AG04450 (cell line): ENCODE data around the gene PTGER3. TPM values are rescaled to one million over a fixed set of nuclear protein-coding genes. Genes with fewer than 3 reads are reported as not detected.

ENCODE experiments used
- CTCF ChIA-PET: fragments of 300-600, 350-600 bp; formaldehyde crosslinking; extraction: SDS; loops from one replicate; lab custom pipeline; 2022; ENCODE audit warnings: antibody characterized with exemption, inconsistent platforms; lab: Charles Lee
- POLR2A ChIA-PET: fragments of 350-600 bp; formaldehyde crosslinking; extraction: SDS; loops from one replicate; lab custom pipeline; 2021; ENCODE audit warnings: antibody characterized with exemption, inconsistent platforms; lab: Yijun Ruan, JAX
- DNase-seq: peaks from one replicate; pipeline ENCODE4 v3.0.0-alpha.2; 2011; ENCODE audit warnings: low read depth, low spot score
- H3K27ac ChIP-seq: one replicate; pipeline ENCODE4 v1.5.1; 2012; ENCODE audit warnings: low read depth, low read length, control low read depth
- H3K27me3 ChIP-seq: one replicate; pipeline ENCODE4 v1.6.0; 2012; ENCODE audit warnings: low read length; ENCODE audit not compliant: control insufficient read depth, insufficient read depth
- H3K4me3 ChIP-seq: 2 replicates; pipeline ENCODE4 v1.5.1; 2011; ENCODE audit warnings: mild to moderate bottlenecking, low read depth, low read length, control low read depth
- H3K9me3 ChIP-seq: 2 replicates; pipeline ENCODE4 v1.5.1; 2012; ENCODE audit warnings: low read length; ENCODE audit not compliant: control insufficient read depth, insufficient read depth
- polyA plus RNA-seq: library from polyadenylated mRNA; depleted of rRNA; stranded (reverse); fragments of >200 nt; gene quantifications from 2 replicates; pipeline ENCODE4 v1.2.3, GENCODE V29; 2011
- TF ChIP-seq, protein P1 (sequence below): IDR thresholded peaks from 2 replicates; pipeline ENCODE4 v1.5.1; 2011; ENCODE audit warnings: low read depth, low read length, control low read depth, inconsistent platforms

Gene PTGER3
- polyA plus RNA-seq, 1 experiment, result not detected

DNA sequence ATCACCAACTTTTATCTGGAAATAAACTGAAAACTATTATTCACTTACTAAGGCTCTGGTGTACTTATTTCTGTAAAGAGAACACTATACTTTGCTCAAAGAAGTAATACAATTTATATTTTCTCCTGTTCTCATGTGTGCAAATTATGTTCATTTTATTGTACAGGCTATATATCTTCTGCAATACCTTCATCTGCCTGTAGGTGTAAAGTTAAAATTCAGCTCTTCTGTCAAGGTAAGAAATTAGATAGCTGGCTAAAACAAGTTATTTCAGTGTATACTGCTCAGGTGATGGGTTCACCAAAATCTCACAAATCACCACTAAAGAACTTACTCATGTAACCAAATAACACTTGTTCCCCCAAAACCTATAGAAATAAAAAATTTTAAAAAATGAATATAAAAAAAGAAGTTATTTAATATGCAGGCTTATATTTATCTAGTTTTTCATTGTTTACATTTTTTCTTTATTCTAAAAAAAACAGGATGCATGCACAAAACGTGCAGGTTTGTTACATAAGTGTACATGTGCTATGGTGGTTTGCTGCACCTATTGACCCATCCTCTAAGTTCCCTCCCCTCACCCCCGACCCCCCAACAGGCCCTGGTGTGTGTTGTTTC is 81.5 kb downstream of the PTGER3 start:
- Histone ChIP-seq H3K4me3 (no peak overlapping the region), H3K27ac (no peak overlapping the region), H3K27me3 (no peaks in the 10 kb centered on the region), H3K9me3 (no peaks in the 10 kb centered on the region; the same call in 1 of the 2 replicates)
- ChIA-PET CTCF (interaction anchor here (0.5 to 0.7 kb wide), 4 partner anchors 207 to 1444 kb away, joined by 3 to 5 read pairs (median 4); no protein-coding TSS in a partner anchor), POLR2A (no interaction called here)
- DNase-seq, result no peak
- TF ChIP-seq, protein P1, sequence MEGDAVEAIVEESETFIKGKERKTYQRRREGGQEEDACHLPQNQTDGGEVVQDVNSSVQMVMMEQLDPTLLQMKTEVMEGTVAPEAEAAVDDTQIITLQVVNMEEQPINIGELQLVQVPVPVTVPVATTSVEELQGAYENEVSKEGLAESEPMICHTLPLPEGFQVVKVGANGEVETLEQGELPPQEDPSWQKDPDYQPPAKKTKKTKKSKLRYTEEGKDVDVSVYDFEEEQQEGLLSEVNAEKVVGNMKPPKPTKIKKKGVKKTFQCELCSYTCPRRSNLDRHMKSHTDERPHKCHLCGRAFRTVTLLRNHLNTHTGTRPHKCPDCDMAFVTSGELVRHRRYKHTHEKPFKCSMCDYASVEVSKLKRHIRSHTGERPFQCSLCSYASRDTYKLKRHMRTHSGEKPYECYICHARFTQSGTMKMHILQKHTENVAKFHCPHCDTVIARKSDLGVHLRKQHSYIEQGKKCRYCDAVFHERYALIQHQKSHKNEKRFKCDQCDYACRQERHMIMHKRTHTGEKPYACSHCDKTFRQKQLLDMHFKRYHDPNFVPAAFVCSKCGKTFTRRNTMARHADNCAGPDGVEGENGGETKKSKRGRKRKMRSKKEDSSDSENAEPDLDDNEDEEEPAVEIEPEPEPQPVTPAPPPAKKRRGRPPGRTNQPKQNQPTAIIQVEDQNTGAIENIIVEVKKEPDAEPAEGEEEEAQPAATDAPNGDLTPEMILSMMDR, result peak; percentile 49

DNA sequence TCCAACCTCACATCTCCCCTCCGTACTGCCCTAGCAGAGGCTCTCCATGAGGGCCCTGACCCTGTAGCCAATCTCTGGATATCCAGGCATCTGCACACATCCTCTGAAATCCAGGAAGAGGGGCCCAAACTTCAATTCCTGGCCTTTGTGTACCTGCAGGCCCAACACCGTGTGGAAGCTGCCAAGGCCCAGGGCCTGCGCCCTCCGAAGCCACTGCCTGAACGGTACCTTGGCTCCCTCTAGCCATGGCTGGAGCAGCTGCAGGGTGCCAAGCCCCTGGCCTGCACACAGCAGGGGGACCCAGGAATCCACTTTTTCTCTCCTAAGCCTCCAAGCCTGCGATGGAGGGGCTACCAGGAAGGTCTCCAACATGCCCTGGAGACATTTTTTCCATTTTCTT is 84.2 kb downstream of the PTGER3 start:
- TF ChIP-seq, protein P1, result no peak
- no peaks in the 10 kb centered on the region for H3K27me3 ChIP-seq
- no peak overlapping the region for H3K27ac ChIP-seq
- ChIA-PET POLR2A (no interaction called here), CTCF (no interaction called here)
- H3K9me3 ChIP-seq, result no peaks in the 10 kb centered on the region; the same call in 1 of the 2 replicates
- no peak for DNase-seq
- no peak overlapping the region for H3K4me3 ChIP-seq

DNA sequence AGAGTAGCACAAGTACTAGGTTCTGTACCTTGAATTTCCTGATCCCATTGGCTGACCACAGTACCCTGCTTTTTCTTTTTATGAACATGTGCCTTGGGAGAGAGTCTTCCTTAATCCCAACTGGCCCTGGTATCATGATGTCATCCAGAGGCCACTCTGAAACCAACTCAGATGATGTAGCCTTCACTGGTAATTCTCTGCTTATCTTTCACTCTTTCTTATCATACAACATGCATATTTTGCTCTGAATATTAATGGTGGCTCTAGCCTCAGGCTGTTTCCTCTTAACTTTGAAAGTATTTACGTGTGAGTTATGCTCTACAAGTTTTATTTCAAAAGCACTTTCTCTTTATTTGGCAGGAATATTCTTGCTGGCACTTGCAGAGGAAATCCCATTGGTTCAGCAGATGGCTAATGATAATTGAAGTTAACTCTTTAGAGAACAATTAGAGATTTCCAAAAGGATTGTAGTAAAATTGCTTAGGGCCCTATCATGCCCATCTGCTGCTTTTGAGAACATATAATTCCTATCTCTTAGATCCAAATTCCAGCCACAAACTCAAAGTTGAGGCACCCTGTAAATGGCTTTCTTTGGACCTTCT is 86.1 kb downstream of the PTGER3 start:
- POLR2A ChIA-PET, result no interaction called here
- H3K9me3 ChIP-seq, result no peaks in the 10 kb centered on the region; the same call in 1 of the 2 replicates
- CTCF ChIA-PET, result no interaction called here
- no peak for DNase-seq
- TF ChIP-seq, protein P1, result no peak
- H3K27me3 ChIP-seq, result no peaks in the 10 kb centered on the region
- H3K4me3 ChIP-seq, result no peak overlapping the region
- no peak overlapping the region for H3K27ac ChIP-seq

DNA sequence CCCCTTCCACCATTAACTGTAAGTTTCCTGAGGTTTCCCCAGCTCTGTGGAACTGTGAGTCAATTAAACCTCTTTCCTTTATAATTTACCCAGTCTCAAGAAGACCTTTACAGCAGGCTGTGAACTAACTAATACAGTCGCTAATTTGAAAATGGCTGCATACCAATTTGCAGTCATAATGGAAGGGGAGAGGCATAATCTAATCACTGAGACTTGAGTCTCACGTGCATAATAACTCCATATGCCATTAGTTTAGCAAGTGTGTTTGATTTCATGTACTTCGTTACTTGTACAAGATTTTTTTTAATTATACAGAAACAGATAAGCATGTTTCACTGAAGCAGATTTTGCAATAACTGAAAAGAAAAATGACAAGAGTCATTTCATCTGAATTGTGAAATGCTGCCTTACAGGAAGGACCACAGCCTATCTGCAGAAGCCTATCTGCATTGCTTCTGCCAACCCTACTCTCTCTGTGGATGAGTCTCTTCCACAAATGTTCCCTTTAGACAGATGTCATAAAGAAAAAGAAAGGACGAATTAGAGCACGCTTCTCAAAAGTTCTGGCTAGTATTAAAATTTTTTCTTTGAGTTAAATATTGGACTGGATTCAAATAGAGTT is 99.1 kb downstream of the PTGER3 start:
- ChIA-PET CTCF (no interaction called here), POLR2A (no interaction called here)
- no peaks in the 10 kb centered on the region for H3K9me3 ChIP-seq
- no peak for DNase-seq
- no peaks in the 10 kb centered on the region for H3K27me3 ChIP-seq
- H3K27ac ChIP-seq, result no peak overlapping the region
- H3K4me3 ChIP-seq, result no peak overlapping the region
- TF ChIP-seq, protein P1, result no peak

DNA sequence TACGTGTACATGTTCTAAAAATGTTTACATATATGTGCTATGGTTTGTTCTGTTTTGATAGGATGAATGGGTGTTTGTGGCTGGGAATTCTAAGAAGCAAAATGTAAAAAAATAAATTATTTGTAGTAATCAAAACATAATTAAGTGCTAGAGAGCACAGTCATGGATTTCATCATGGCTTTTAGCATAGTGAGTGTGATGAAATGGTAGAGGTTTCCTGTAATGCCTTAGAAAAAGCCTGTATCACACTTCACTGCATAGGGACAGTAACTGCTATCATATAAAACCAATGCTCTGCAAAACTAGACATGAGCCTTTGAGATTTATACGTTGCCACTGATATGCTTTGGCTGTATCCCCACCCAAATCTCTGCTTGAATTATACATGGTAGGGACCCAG is 99.8 kb downstream of the PTGER3 start:
- Histone ChIP-seq H3K27ac (no peak overlapping the region), H3K27me3 (no peaks in the 10 kb centered on the region), H3K4me3 (no peak overlapping the region), H3K9me3 (no peaks in the 10 kb centered on the region)
- no peak for DNase-seq
- CTCF ChIA-PET, result no interaction called here
- POLR2A ChIA-PET, result no interaction called here
- TF ChIP-seq, protein P1, result no peak
